HG02852 (cell line): Measurements from ENCODE around the gene AUTS2.
A peak's percentile ranks its signal among the peaks of the same experiment; 100 is the strongest.

ENCODE experiments used
- ATAC-seq: cut with Tn5 transposase; IDR thresholded peaks from one replicate; pipeline ENCODE4 v1.9.1; 2021; ENCODE audit warnings: mild to moderate bottlenecking, moderate library complexity; ENCODE audit not compliant: unreplicated experiment

The AUTS2 gene

GRCh38 chr7:70770154-70770553 lies 1171.9 kb downstream of the AUTS2 start:
- ATAC-seq, result no peak

GRCh38 chr7:70771451-70771850 lies 1173.2 kb downstream of the AUTS2 start:
- ATAC-seq, result no peak

- no peak for ATAC-seq
Observed at GRCh38 chr7:70772891-70773290, 1174.6 kb downstream of the AUTS2 start.

DNA sequence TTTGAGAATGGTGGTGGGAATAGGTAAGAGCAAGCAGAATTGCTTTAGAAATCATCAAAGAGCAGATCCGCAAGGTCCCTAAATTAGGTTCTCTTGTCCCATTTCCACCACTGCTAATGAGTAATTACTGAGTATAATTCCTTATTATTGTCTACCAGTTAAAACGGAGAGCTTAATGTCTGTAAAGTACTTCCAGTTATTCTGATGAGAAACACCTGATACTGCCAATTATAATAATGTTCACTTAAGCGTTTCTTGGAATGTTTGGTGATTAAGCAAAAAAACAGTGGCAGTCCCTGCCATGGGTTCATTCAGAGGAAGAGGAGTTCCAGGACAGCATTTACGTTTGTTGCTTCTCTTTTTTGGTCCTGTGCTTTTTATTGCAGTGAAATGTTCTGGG lies 1175.1 kb downstream of the AUTS2 start:
- no peak for ATAC-seq

DNA sequence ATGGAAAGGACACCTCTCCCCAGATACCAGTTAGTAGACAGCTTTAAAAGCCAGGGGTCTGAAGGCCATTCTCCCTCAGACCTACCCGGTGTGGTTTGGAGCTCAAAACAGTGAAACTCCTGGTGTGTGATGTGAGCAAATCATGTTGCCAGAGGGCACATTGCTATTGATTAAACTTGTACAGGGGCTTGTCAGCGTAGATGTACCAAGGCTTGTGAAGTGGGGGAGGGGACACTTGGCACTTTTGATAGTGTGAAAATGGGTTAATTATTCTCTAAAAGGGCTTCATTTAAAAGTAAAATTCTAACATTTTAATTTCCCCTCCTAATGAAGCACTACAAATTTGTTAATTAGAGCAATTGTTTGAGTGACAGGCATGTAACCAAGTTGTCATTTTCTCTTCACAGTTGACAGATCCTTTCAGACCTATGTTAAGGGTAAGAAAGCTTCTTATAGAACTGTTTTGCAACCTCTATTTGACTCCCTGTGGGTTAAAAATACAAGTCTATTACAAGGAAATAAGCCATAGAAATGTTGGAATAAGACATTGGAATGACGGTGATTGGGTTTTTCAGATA lies 1176.8 kb downstream of the AUTS2 start:
- no peak for ATAC-seq

- ATAC-seq, result no peak
Observed at GRCh38 chr7:70775570-70776156, 1177.4 kb downstream of the AUTS2 start.

GRCh38 chr7:70776627-70777101 lies 1178.4 kb downstream of the AUTS2 start:
- peak; percentile 69 for ATAC-seq

DNA sequence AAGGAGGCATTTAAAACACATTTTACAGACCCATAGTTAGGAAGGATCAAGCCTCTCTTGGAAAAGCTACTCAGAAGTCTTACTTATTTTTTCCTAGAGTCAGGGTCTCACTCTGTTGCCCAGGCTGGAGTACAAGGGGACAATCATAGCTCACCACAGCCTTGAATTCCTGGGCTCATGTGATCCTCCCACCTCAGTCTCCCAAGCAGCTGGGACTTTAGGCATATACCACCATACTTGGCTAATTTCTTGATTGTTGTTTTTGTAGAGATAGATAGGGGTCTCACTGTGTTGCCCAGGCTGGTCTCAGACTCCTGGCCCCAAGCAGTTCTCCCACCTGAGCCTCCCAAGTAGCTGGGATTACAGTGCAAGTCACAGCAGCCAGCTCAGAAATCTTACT lies 1179.0 kb downstream of the AUTS2 start:
- ATAC-seq, result no peak

- no peak for ATAC-seq
Observed at GRCh38 chr7:70778585-70778984, 1180.3 kb downstream of the AUTS2 start.

GRCh38 chr7:70779321-70779720 lies 1181.0 kb downstream of the AUTS2 start:
- no peak for ATAC-seq

- ATAC-seq, result no peak
Observed at GRCh38 chr7:70781922-70782311, 1183.6 kb downstream of the AUTS2 start.

GRCh38 chr7:70782796-70783195 lies 1184.5 kb downstream of the AUTS2 start:
- no peak for ATAC-seq

DNA sequence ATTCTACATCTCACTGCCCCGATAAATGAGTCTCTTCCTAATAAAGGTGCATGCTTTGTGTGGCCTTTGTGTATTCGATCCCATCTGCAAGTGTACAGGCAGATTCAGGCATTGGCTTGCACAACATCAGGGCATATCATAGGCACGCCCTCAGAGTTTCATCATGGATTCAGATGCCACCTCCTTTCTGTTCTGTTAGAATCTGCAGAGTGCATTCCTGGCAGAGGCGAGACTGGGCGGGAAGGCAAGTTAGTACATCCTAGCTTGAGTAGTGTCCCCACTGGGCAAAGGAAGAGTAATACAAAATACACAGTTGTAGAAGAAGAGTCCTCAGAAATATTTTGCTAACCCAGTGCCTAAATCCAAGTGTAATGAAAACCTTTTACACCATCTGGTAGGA lies 1187.2 kb downstream of the AUTS2 start:
- no peak for ATAC-seq

GRCh38 chr7:70786076-70786475 lies 1187.8 kb downstream of the AUTS2 start:
- ATAC-seq, result no peak

- ATAC-seq, result no peak
Observed at GRCh38 chr7:70787286-70787685, 1189.0 kb downstream of the AUTS2 start.

GRCh38 chr7:70787771-70788170 lies 1189.5 kb downstream of the AUTS2 start:
- ATAC-seq, result no peak

- no peak for ATAC-seq
Observed at GRCh38 chr7:70788276-70788675, 1190.0 kb downstream of the AUTS2 start.

DNA sequence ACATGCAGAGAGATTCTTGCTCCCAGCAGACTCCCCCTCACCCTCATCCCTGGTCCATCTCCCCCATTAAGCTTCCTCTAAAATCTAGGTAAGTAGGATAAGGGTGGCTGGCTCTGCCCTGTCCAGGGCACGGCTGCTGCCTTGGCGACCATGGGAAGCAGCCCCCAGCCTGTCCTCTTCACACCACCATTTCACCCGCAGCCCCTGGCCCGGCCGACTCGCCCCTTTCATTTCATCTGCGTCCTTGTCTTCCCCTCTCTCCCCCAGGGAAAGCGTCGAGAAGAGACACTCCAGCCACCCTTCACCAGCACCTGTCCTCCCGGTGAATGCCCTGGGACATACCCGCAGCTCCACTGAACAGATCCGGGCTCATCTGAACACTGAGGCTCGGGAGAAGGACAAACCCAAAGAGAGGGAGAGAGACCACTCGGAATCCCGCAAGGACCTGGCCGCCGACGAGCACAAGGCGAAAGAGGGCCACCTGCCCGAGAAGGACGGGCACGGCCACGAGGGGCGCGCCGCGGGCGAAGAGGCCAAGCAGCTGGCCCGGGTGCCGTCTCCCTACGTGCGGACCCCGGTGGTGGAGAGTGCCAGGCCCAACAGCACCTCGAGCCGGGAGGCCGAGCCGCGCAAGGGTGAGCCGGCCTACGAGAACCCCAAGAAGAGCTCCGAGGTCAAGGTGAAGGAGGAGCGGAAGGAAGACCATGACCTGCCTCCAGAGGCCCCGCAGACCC lies 1191.4 kb downstream of the AUTS2 start:
- no peak for ATAC-seq

DNA sequence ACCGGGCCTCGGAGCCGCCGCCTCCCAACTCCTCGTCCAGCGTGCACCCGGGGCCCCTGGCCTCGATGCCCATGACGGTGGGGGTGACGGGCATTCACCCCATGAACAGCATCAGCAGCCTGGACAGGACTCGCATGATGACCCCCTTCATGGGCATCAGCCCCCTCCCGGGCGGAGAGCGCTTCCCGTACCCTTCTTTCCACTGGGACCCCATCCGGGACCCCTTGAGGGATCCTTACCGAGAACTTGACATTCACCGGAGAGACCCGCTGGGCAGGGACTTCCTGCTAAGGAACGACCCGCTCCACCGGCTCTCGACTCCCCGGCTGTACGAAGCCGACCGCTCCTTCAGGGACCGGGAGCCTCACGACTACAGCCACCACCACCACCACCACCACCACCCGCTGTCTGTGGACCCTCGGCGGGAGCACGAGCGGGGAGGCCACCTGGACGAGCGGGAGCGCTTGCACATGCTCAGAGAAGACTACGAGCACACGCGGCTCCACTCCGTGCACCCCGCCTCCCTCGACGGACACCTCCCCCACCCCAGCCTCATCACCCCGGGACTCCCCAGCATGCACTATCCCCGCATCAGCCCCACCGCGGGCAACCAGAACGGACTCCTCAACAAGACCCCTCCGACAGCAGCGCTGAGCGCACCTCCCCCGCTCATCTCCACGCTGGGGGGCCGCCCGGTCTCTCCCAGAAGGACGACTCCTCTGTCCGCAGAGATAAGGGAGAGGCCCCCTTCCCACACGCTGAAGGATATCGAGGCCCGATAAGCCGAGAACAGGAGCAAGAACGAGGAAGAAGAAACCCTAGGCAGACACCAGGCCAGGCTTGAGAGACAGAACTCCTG lies 1192.2 kb downstream of the AUTS2 start:
- ATAC-seq, result no peak

DNA sequence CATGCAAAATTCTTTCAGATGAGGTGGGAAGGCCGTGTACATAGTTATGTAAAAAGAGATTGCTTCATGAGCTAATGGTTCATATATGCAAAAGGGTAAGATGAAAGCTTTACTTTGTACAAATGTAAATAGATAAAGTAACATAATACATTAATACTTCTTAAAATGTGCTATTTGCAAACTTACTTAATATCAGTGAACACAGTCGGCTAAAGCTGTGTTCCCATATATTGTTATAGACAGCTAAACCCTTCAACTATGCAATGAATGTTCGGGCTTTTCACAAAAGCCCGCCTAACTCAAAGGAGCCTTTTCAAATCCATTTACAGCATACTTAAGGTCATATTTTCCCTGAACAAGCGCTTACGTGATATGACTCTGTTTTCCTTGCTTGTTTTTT lies 1193.1 kb downstream of the AUTS2 start:
- ATAC-seq, result no peak

DNA sequence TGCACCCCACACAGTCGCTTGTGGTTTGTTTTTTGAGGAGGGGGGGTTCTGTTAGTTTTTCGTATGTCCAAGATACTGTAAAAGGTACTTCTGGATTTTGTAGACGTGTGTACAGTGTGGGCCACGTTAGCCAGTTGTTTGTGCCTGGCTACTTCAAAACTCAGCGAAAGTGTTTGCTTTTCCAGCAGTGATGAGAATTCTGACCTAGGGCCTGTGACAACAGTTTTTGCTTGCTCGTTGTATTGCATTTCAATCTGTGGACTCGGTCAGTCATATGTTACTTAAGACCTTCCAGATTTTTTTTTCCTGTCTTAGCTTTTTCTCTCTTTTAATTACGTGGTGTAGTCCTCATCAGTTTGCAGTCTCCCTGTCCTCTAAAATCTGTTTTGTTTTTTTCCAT lies 1194.8 kb downstream of the AUTS2 start:
- ATAC-seq, result no peak
